SU-DHL-6 (cell line): Measurements from ENCODE around the gene ST6GALNAC3.

Experiments
- H2AFZ ChIP-seq: fragments of 200-600 bp; sonication (generic); 2 replicates; pipeline ENCODE4 v1.6.1; 2014; ENCODE audit warnings: low read depth, mild to moderate bottlenecking, moderate library complexity, mixed read lengths, antibody characterized with exemption, low read length; ENCODE audit not compliant: severe bottlenecking
- H3F3A ChIP-seq: fragments of 200-600 bp; shearing (Covaris generic); 2 replicates; pipeline ENCODE4 v1.6.0; 2016; ENCODE audit warnings: antibody characterized with exemption, mild to moderate bottlenecking; ENCODE audit not compliant: insufficient read depth
- H3K27ac ChIP-seq: fragments of 200-600 bp; sonication (generic); 2 replicates; pipeline ENCODE4 v1.5.1; 2016; ENCODE audit warnings: low read depth, mild to moderate bottlenecking, low read length, moderate library complexity, mixed read lengths
- H3K27me3 ChIP-seq: fragments of 200-600 bp; sonication (generic), shearing (Covaris generic); 2 replicates; pipeline ENCODE4 v1.6.0; 2014; ENCODE audit warnings: mild to moderate bottlenecking, low read length
- H3K36me3 ChIP-seq: fragments of 200-600 bp; sonication (generic); 2 replicates; pipeline ENCODE4 v1.6.1; 2014; ENCODE audit warnings: mild to moderate bottlenecking, low read length, mixed read lengths
- H3K4me2 ChIP-seq: fragments of 300-600, 200-600 bp; shearing (Covaris generic), sonication (generic); 2 replicates; pipeline ENCODE4 v1.6.0; 2014; ENCODE audit warnings: low read length, low read depth, mild to moderate bottlenecking; ENCODE audit not compliant: poor library complexity, severe bottlenecking
- H3K4me3 ChIP-seq: fragments of 200-600 bp; sonication (generic); 2 replicates; pipeline ENCODE4 v1.5.1; 2014; ENCODE audit warnings: antibody characterized with exemption, low read length, mild to moderate bottlenecking, mixed read lengths; ENCODE audit not compliant: insufficient read depth, poor library complexity, severe bottlenecking
- H3K79me2 ChIP-seq: fragments of 200-600 bp; sonication (generic); 2 replicates; pipeline ENCODE4 v1.6.1; 2014; ENCODE audit warnings: mild to moderate bottlenecking, low read length, moderate library complexity; ENCODE audit not compliant: insufficient read depth
- H3K9ac ChIP-seq: fragments of 200-600 bp; sonication (generic); 2 replicates; pipeline ENCODE4 v1.7.0; 2014; ENCODE audit warnings: mild to moderate bottlenecking, low read length
- H3K9me2 ChIP-seq: fragments of 200-600 bp; sonication (generic); replicated peaks from 2 replicates; pipeline ENCODE4 v1.6.1; 2014; ENCODE audit warnings: low read length; ENCODE audit not compliant: insufficient read depth
- H3K9me3 ChIP-seq: fragments of 200-600 bp; sonication (generic); 2 replicates; pipeline ENCODE4 v1.6.1; 2014; ENCODE audit warnings: low read length, mixed read lengths; ENCODE audit not compliant: insufficient read depth
- H4K20me1 ChIP-seq: fragments of 200-600 bp; sonication (generic); 2 replicates; pipeline ENCODE4 v1.6.1; 2014; ENCODE audit warnings: low read depth, mild to moderate bottlenecking, antibody characterized with exemption, low read length, moderate library complexity, mixed read lengths
- EZH2phosphoT487 ChIP-seq: fragments of 200-600 bp; sonication (generic), shearing (Covaris generic); conservative IDR thresholded peaks from 2 replicates; pipeline ENCODE4 v1.6.1; 2018; ENCODE audit warnings: mild to moderate bottlenecking, antibody characterized with exemption, low read length, moderate library complexity, mixed read lengths
- TF ChIP-seq, protein P1 (sequence below): fragments of 200-600 bp; sonication (generic); IDR thresholded peaks from one replicate; pipeline ENCODE4 v1.5.1; 2017; ENCODE audit warnings: antibody characterized with exemption, mild to moderate bottlenecking, low read length, moderate library complexity; ENCODE audit not compliant: insufficient read depth, poor library complexity, severe bottlenecking

ST6GALNAC3 gene

GRCh38 chr1:76408303-76408702, 333.8 kb downstream of the ST6GALNAC3 start:
- no peak for TF ChIP-seq EZH2phosphoT487
- TF ChIP-seq, protein P1, sequence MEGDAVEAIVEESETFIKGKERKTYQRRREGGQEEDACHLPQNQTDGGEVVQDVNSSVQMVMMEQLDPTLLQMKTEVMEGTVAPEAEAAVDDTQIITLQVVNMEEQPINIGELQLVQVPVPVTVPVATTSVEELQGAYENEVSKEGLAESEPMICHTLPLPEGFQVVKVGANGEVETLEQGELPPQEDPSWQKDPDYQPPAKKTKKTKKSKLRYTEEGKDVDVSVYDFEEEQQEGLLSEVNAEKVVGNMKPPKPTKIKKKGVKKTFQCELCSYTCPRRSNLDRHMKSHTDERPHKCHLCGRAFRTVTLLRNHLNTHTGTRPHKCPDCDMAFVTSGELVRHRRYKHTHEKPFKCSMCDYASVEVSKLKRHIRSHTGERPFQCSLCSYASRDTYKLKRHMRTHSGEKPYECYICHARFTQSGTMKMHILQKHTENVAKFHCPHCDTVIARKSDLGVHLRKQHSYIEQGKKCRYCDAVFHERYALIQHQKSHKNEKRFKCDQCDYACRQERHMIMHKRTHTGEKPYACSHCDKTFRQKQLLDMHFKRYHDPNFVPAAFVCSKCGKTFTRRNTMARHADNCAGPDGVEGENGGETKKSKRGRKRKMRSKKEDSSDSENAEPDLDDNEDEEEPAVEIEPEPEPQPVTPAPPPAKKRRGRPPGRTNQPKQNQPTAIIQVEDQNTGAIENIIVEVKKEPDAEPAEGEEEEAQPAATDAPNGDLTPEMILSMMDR, result no peak
- Histone ChIP-seq H3K9me2 (no peaks in the 10 kb centered on the region), H3K9me3 (no peaks in the 10 kb centered on the region), H2AFZ (no peak overlapping the region), H3F3A (no peaks in the 10 kb centered on the region), H3K27me3 (no peaks in the 10 kb centered on the region), H3K36me3 (no peaks in the 10 kb centered on the region), H3K4me3 (no peak overlapping the region), H3K9ac (no peak overlapping the region), H3K79me2 (no peaks in the 10 kb centered on the region), H3K27ac (no peak overlapping the region), H3K4me2 (no peak overlapping the region), H4K20me1 (no peaks in the 10 kb centered on the region)

- no peak overlapping the region for H3K9ac ChIP-seq
- H3K4me3 ChIP-seq, result no peak overlapping the region
- no peaks in the 10 kb centered on the region for H4K20me1 ChIP-seq
- H3K27me3 ChIP-seq, result no peaks in the 10 kb centered on the region
- H3K4me2 ChIP-seq, result no peak overlapping the region
- H3F3A ChIP-seq, result no peaks in the 10 kb centered on the region
- no peaks in the 10 kb centered on the region for H3K79me2 ChIP-seq
- no peak overlapping the region for H3K27ac ChIP-seq
- H3K9me3 ChIP-seq, result no peaks in the 10 kb centered on the region
- TF ChIP-seq EZH2phosphoT487, result no peak
- TF ChIP-seq, protein P1, result no peak
- H3K9me2 ChIP-seq, result no peaks in the 10 kb centered on the region
- H2AFZ ChIP-seq, result no peak overlapping the region
- no peaks in the 10 kb centered on the region for H3K36me3 ChIP-seq
Measured at GRCh38 chr1:76410499-76410898, 336.0 kb downstream of the ST6GALNAC3 start.

DNA sequence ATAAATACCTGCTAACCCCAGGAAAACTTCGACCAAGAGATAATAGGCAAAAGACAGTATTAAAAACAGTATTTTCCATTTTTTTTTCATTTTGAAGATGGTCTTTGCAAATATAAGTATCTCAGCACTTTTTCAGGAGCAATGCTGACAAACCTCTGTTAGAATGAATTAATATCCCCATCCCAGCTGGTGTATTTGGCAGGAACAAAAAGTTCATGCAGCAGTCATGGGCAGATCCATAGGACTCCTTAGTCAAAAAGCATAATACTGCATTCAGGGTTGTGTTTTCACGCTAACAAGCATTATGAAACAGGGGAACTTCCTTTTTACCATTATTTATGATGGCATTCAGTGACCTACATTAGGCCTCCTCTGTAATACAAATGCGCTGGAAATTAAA, 344.0 kb downstream of the ST6GALNAC3 start:
- no peak overlapping the region for H3K4me2 ChIP-seq
- H3F3A ChIP-seq, result no peaks in the 10 kb centered on the region
- no peaks in the 10 kb centered on the region for H3K36me3 ChIP-seq
- H2AFZ ChIP-seq, result no peak overlapping the region
- no peak overlapping the region for H3K9ac ChIP-seq
- TF ChIP-seq, protein P1, result no peak
- H3K27ac ChIP-seq, result no peak overlapping the region
- no peaks in the 10 kb centered on the region for H3K9me2 ChIP-seq
- H3K79me2 ChIP-seq, result no peaks in the 10 kb centered on the region
- H3K4me3 ChIP-seq, result no peak overlapping the region
- no peaks in the 10 kb centered on the region for H3K27me3 ChIP-seq
- no peaks in the 10 kb centered on the region for H3K9me3 ChIP-seq
- no peaks in the 10 kb centered on the region for H4K20me1 ChIP-seq

- H3F3A ChIP-seq, result no peaks in the 10 kb centered on the region
- H3K9ac ChIP-seq, result no peak overlapping the region
- H3K4me3 ChIP-seq, result no peak overlapping the region
- no peak overlapping the region for H2AFZ ChIP-seq
- H3K27me3 ChIP-seq, result no peaks in the 10 kb centered on the region
- H3K4me2 ChIP-seq, result no peak overlapping the region
- no peaks in the 10 kb centered on the region for H3K9me3 ChIP-seq
- H3K36me3 ChIP-seq, result no peaks in the 10 kb centered on the region
- H4K20me1 ChIP-seq, result no peaks in the 10 kb centered on the region
- no peaks in the 10 kb centered on the region for H3K9me2 ChIP-seq
- H3K79me2 ChIP-seq, result no peaks in the 10 kb centered on the region
- no peak for TF ChIP-seq EZH2phosphoT487
- TF ChIP-seq, protein P1, result no peak
- H3K27ac ChIP-seq, result no peak overlapping the region
Measured at GRCh38 chr1:76419603-76420002, 345.1 kb downstream of the ST6GALNAC3 start.
